Cardiac muscle cell (in vitro differentiated cells and primary cell): ENCODE results near the gene OOEP. TPM values are rescaled to one million over a fixed set of nuclear protein-coding genes. Genes with fewer than 3 reads are reported as not detected.

ENCODE experiments used
- DNase-seq, 2 donors: peaks; one replicate each; pipeline versions ENCODE4 v3.0.0 to v3.0.0-alpha.2; 2010 to 2017; ENCODE audit warnings: low read depth in 1 of 2, low spot score in 1 of 2
- H3K27ac ChIP-seq: fragments of 200-600 bp; sonication (generic); 2 replicates; pipeline ENCODE4 v1.5.1; 2016
- H3K27me3 ChIP-seq: fragments of 200-600 bp; sonication (generic); 2 replicates; pipeline ENCODE4 v1.6.0; 2016; ENCODE audit warnings: control low read depth
- H3K36me3 ChIP-seq: fragments of 200-600 bp; sonication (generic); 2 replicates; pipeline ENCODE4 v1.5.1; 2016; ENCODE audit warnings: control low read depth
- H3K4me1 ChIP-seq: fragments of 200-600 bp; sonication (generic); 2 replicates; pipeline ENCODE4 v1.8.1; 2017; ENCODE audit warnings: low read depth, mild to moderate bottlenecking, mixed run types
- H3K4me3 ChIP-seq: fragments of 200-600 bp; sonication (generic); 2 replicates; pipeline ENCODE4 v1.5.1; 2016; ENCODE audit warnings: mild to moderate bottlenecking
- H3K9me3 ChIP-seq: fragments of 200-600 bp; sonication (generic); 2 replicates; pipeline ENCODE4 v1.5.1; 2017; ENCODE audit warnings: low read depth, mild to moderate bottlenecking, control low read depth
- polyA plus RNA-seq: library from polyadenylated mRNA; unstranded; fragments of >200 nt; fragmentation: Nextera tagmentation; extraction: Ambion mirVana; gene quantifications from 2 replicates; pipeline ENCODE4 v1.2.1, GENCODE V29; 2016
- total RNA-seq: library from RNA; depleted of rRNA; stranded (reverse); fragments of >200 nt; gene quantifications from 2 replicates; pipeline ENCODE4 v1.2.3, GENCODE V29; 2016
- TF ChIP-seq, protein P1 (sequence below): IDR thresholded peaks from 2 replicates; pipeline ENCODE4 v1.5.1; 2012; ENCODE audit warnings: low read depth, mild to moderate bottlenecking, low read length

The OOEP gene
- total and polyA plus RNA-seq, 2 experiments from 2014 or later = not detected

DNA sequence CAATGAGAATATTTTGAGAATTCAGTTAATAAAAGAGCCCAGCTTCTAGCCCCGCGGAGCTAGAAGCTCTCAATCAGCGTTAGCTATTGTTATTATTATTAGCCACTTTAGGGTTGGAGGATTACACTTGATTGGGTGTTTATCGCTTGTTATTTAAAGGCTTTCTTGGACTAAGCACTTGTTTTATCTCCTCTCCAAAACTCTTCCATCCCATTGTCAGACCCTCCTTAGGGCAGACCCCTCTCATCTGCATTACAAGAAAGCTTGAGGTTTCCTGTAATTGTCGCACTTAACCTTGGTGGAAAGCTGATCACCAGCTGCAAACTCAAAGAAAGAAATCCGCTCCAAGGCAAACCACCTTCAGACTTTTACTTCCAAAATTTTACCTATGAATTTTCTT is 20.4 kb downstream of the OOEP start:
- no peaks in the 10 kb centered on the region for H3K4me1 ChIP-seq
- H3K9me3 ChIP-seq = no peaks in the 10 kb centered on the region
- TF ChIP-seq, protein P1, sequence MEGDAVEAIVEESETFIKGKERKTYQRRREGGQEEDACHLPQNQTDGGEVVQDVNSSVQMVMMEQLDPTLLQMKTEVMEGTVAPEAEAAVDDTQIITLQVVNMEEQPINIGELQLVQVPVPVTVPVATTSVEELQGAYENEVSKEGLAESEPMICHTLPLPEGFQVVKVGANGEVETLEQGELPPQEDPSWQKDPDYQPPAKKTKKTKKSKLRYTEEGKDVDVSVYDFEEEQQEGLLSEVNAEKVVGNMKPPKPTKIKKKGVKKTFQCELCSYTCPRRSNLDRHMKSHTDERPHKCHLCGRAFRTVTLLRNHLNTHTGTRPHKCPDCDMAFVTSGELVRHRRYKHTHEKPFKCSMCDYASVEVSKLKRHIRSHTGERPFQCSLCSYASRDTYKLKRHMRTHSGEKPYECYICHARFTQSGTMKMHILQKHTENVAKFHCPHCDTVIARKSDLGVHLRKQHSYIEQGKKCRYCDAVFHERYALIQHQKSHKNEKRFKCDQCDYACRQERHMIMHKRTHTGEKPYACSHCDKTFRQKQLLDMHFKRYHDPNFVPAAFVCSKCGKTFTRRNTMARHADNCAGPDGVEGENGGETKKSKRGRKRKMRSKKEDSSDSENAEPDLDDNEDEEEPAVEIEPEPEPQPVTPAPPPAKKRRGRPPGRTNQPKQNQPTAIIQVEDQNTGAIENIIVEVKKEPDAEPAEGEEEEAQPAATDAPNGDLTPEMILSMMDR = no peak
- H3K36me3 ChIP-seq = no peaks in the 10 kb centered on the region
- DNase-seq = no peak
- no peaks in the 10 kb centered on the region for H3K27me3 ChIP-seq
- H3K27ac ChIP-seq = no peak overlapping the region
- H3K4me3 ChIP-seq = no peak overlapping the region

DNA sequence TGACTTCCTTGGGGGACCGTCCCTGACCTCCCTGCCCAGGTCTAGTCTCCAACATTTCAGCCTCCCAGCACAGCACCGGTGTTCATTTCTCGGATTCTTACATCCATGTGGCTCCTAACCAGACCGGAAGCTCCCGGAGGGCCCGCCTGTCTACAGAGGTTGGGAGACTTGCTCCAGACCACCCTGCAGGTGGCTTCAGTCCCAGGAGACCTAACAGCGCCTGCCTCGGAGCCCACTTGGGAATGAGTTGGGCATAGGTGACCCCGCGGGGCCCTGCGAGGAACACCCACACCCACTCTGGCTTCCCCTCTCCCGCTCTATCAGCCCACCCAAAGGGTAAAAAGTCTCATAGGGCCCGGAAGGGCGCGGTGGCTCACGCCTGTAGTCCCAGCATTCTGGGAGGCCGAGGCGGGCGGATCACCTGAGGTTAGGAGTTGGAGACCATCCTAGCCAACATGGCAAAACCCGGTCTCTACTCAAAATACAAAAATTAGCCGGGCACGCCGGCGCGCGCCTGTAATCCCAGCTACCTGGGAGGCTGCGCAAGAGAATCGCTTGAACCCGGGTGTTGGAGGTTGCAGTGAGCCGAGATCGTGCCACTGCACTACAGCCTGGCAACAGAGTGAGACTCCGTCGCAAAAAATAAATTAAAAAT is 21.0 kb downstream of the OOEP start:
- Histone ChIP-seq H3K9me3 (no peaks in the 10 kb centered on the region), H3K27me3 (no peaks in the 10 kb centered on the region), H3K4me3 (no peak overlapping the region), H3K27ac (no peak overlapping the region), H3K4me1 (no peaks in the 10 kb centered on the region), H3K36me3 (no peaks in the 10 kb centered on the region)
- TF ChIP-seq, protein P1 = no peak
- no peak for DNase-seq

DNA sequence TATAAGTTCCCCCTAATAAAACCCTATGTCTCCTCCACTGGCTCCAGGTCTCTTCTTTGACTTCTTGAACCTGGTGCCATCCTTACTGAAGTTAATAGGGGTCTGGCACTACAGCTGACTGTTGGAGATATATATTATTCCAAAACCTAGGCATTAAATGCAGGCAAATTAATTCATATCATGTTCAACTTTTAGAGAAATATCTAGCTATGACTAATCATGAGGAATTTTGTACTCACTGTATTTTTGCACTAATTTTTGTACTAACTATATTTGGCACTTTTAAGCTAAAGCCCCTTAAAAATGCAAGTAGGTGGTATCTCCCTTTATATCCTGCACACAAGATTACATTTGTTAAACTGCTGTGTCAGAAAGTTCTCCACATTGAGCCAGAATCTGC is 26.5 kb downstream of the OOEP start:
- no peak overlapping the region for H3K4me3 ChIP-seq
- TF ChIP-seq, protein P1 = no peak

DNA sequence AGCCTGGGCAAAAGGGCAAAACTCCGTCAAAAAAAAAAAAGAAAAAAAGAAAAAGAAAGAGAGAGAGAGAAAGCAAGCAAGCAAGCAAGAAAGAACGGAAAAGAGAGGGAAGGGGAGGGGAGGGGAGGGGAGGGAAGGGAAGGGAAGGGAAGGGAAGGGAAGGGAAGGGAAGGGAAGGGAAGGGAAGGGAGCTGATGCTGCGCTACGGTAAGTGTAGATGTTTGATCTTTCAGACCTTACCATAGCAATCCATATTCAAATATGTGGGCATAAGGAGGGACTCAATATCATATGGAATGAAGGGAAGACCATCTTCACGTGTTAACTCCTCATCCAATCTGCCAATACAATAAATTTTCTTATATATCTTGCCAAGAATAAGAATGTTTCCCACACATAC is 27.5 kb downstream of the OOEP start:
- DNase-seq = no peak
- H3K27ac ChIP-seq = no peak overlapping the region
- TF ChIP-seq, protein P1 = no peak
- no peaks in the 10 kb centered on the region for H3K36me3 ChIP-seq
- no peaks in the 10 kb centered on the region for H3K4me1 ChIP-seq
- no peaks in the 10 kb centered on the region for H3K9me3 ChIP-seq
- no peak overlapping the region for H3K4me3 ChIP-seq
- no peaks in the 10 kb centered on the region for H3K27me3 ChIP-seq

More for the DNA sequence above, 26.5 kb downstream of the OOEP start:
- Histone ChIP-seq H3K4me1 (no peaks in the 10 kb centered on the region), H3K27me3 (no peaks in the 10 kb centered on the region), H3K27ac (no peak overlapping the region), H3K9me3 (no peaks in the 10 kb centered on the region), H3K36me3 (no peaks in the 10 kb centered on the region)
- no peak for DNase-seq

DNA sequence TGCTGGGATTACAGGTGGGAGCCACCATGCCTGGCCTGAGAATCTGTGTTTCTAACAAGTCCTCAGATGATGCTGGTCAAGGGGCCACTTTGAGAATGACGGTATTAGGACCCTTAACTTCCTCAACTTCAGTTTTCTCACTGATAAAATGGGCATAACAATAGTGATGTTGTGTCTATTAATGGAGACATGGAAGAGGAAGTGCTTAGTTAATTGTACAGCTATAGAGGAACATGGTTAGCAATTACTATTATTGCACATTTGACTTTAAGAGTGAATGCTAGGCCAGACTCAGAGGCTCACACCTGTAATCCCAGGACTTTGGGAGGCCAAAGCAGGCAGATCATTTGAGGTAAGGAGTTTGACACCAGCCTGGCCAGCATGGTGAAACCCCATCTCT is 28.4 kb downstream of the OOEP start:
- TF ChIP-seq, protein P1 = no peak
- no peak for DNase-seq
- Histone ChIP-seq H3K36me3 (no peaks in the 10 kb centered on the region), H3K27me3 (no peaks in the 10 kb centered on the region), H3K4me3 (no peak overlapping the region), H3K4me1 (no peaks in the 10 kb centered on the region), H3K9me3 (no peaks in the 10 kb centered on the region), H3K27ac (no peak overlapping the region)
